ENCODE measurements around the gene PLXNA2. TPM values are rescaled to one million over a fixed set of nuclear protein-coding genes. Genes with fewer than 3 reads are reported as not detected.

Gene PLXNA2
- total and polyA plus RNA-seq, 2 of the 4 experiments (the other 2 are of a cell fraction) = 0.72 to 1.1 TPM

DNA sequence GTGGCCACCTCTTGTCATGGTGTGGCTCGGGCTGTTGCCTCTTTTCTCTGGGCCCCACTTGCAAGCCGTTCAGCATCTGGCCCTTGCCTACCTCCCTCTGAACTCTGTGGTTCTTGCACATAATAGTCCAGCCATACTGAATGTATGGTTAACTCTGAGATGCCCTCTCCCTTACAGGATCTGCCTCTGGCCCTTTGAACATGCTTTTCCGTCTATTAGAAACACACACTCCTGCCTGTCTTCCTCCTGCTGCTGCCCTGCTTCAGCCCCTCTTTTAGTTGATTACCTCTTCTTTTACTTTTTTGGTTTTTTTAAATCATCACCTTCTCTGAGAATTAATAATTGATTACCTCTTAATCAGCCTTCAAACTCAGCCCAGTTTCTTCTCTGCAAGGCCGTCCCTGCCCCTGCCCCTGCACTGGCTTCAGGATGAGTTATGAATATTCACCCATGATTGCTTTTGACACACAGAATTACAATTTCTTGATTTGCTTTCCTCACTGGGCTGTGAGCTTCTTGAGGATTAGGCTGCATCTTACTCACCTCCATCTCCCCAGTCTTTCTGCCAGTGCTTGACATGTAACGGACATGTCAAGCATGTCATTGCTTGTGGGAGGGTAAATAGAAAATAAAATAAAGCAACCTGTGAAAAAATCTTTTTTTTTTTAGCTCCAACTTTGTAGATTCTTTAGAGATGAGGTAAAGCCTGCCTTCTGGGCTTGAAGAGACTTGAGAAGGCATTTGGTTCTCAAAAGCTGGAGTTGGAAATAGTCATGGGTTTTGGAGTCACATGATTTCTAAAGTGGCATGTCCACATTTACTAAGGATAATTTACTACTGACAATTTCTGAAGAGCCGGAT is 158.3 kb downstream of the PLXNA2 start:
- no peak overlapping the region for H2BK15ac ChIP-seq (ENCODE audit: low read depth, low read length)
- H4K8ac ChIP-seq (ENCODE audit: low read depth in 2 of 2, low read length in 2 of 2) = peak overlapping the region in 1 of 2 experiments; percentile 64; a peak in 2 of 4 replicates
- no peaks in the 10 kb centered on the region for H3K36me3 ChIP-seq (ENCODE audit: control insufficient read depth, insufficient read depth, low read length)
- 100% methylated on average over 1 of the region's 6 CpGs; no CpG with 5 or more reads in 1 of the 2 experiments for WGBS, 2 experiments (ENCODE audit: extremely low coverage in 2 of 2, insufficient read length in 1 of 2)
- H3K9me3 ChIP-seq (ENCODE audit: control insufficient read depth, insufficient read depth, low read length) = no peaks in the 10 kb centered on the region
- H2BK120ac ChIP-seq (ENCODE audit: low read depth, low read length) = no peak overlapping the region
- H3K4me1 ChIP-seq (ENCODE audit: control insufficient read depth, insufficient read depth, low read length) = peaks cover 12% of the 10 kb centered on the region
- ChIA-PET CTCF (interaction anchor here (0.7 to 1.5 kb wide), 5 partner anchors 14 to 262 kb away, joined by 3 to 5 read pairs (median 4); no protein-coding TSS in a partner anchor), POLR2A (ENCODE audit: unreplicated experiment) (interaction anchor here (0.7 kb wide), 1 partner anchor 134 kb away, joined by 6 read pairs; no protein-coding TSS in a partner anchor)
- H3K79me1 ChIP-seq (ENCODE audit: low read depth in 1 of 2, low read length in 2 of 2) = no peaks in the 10 kb centered on the region
- peak overlapping the region; percentile 67 for H3K18ac ChIP-seq (ENCODE audit: low read depth, low read length)
- BruUV-seq (replicated peaks) = no TSS peak
- peak overlapping the region; percentile 10 for H2AK9ac ChIP-seq (replicated peaks; ENCODE audit: low read depth, low read length, poor library complexity)
- ATAC-seq (ENCODE audit: low read depth) (peak; percentile 24; the same call in 1 of the 2 replicates), DNase-seq (peak; percentile 45)
- H4K20me1 ChIP-seq (ENCODE audit: insufficient read depth, low read length) = no peaks in the 10 kb centered on the region; the same call in 1 of the 2 replicates
- no peak overlapping the region for H3K4me3 ChIP-seq (ENCODE audit: insufficient read depth, low read depth, low read length)
- no peak overlapping the region; the same call in 1 of the 2 replicates for H2AK5ac ChIP-seq (ENCODE audit: low read depth, low read length)
- H4K91ac ChIP-seq (ENCODE audit: insufficient read depth, low read depth, low read length) = no peak overlapping the region
- H3K56ac ChIP-seq (ENCODE audit: extremely low read depth, insufficient read depth, low read length) = no peak overlapping the region
- no peaks in the 10 kb centered on the region for H3K27me3 ChIP-seq (ENCODE audit: control insufficient read depth, insufficient read depth, low read length)
- no peak overlapping the region; the same call in 1 of the 2 replicates for H2BK20ac ChIP-seq (ENCODE audit: low read depth, low read length)
- H3K14ac ChIP-seq (replicated peaks; ENCODE audit: low read depth, low read length) = 0 out of 2 replicates have a peak overlapping the region, but pooled peaks have one; percentile 58
- H3K23ac ChIP-seq (ENCODE audit: low read depth, low read length) = no peak overlapping the region
- H3K4me2 ChIP-seq (ENCODE audit: low read depth, low read length) = peak overlapping the region; percentile 63
- H2AFZ ChIP-seq (replicated peaks; ENCODE audit: low read length, poor library complexity) = peak overlapping the region; percentile 79
- in situ Hi-C loops (cut with MboI; ENCODE audit: low sequenced_read_pairs) = no loop called here
- H4K5ac ChIP-seq (ENCODE audit: low read depth, low read length) = peak overlapping the region; percentile 35
- H3K9me1 ChIP-seq (ENCODE audit: insufficient read depth, low read length) = peaks cover 2% of the 10 kb centered on the region
- dilution Hi-C loops (cut with HindIII; ENCODE audit: low sequenced_read_pairs, unreplicated experiment) = no loop called here
- no peak overlapping the region for H2BK5ac ChIP-seq (ENCODE audit: low read depth, low read length, poor library complexity, severe bottlenecking)
- TF ChIP-seq NFE2L2 (IDR thresholded peaks at IDR 0.05; ENCODE audit: low read depth, low read length) = no peak
- TF ChIP-seq, protein P1, sequence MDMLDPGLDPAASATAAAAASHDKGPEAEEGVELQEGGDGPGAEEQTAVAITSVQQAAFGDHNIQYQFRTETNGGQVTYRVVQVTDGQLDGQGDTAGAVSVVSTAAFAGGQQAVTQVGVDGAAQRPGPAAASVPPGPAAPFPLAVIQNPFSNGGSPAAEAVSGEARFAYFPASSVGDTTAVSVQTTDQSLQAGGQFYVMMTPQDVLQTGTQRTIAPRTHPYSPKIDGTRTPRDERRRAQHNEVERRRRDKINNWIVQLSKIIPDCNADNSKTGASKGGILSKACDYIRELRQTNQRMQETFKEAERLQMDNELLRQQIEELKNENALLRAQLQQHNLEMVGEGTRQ (IDR thresholded peaks at IDR 0.05; ENCODE audit: low read depth, low read length) = 0 out of 2 replicates have a peak, but pooled peaks have one; percentile 13
- intact Hi-C loops (cut with micrococcal nuclease) = no loop called here
- peak overlapping the region; percentile 73; the same call in 1 of the 2 replicates for H3K27ac ChIP-seq (ENCODE audit: insufficient read depth, low read length)
- peak overlapping the region; percentile 57 for H3K9ac ChIP-seq (ENCODE audit: low read depth, low read length)
- H3K4ac ChIP-seq (ENCODE audit: low read depth, low read length) = peak overlapping the region; percentile 9; the same call in 1 of the 2 replicates
